A673 (cell line): ENCODE results near the gene MFAP5. TPM values are rescaled to one million over a fixed set of nuclear protein-coding genes. Genes with fewer than 3 reads are reported as not detected.

Experiments used
- BruUV-seq: library from RNA; stranded (reverse); fragments of 400-500 nt; replicated peaks from 2 replicates; lab custom pipeline; 2021; lab: Mats Ljungman, UMichigan
- CTCF ChIA-PET: fragments of 300-600 bp; sonication (Branson Sonifier 250); formaldehyde crosslinking; loops from one replicate; lab custom pipeline; 2022; ENCODE audit warnings: antibody characterized with exemption; lab: Charles Lee
- POLR2A ChIA-PET: fragments of 300-600 bp; sonication (Branson Sonifier 250); formaldehyde crosslinking; loops from one replicate; lab custom pipeline; 2022; ENCODE audit warnings: antibody characterized with exemption; ENCODE audit not compliant: low non-redundant PET; lab: Charles Lee
- DNase-seq: peaks from one replicate; pipeline ENCODE4 v3.0.0-alpha.2; 2015; ENCODE audit warnings: low spot score
- H3K27ac ChIP-seq: fragments of 200-600 bp; sonication (generic); 2 replicates; pipeline ENCODE4 v1.5.1; 2016; ENCODE audit warnings: mixed run types, low read depth, mild to moderate bottlenecking, mixed read lengths, antibody characterized with exemption, low read length; ENCODE audit not compliant: poor library complexity, severe bottlenecking
- H3K27me3 ChIP-seq: fragments of 200-600 bp; sonication (generic); replicated peaks from 2 replicates; pipeline ENCODE4 v1.6.1; 2017; ENCODE audit warnings: mixed run types, low read depth, mild to moderate bottlenecking, mixed read lengths, antibody characterized with exemption, low read length; ENCODE audit not compliant: insufficient read depth, poor library complexity
- H3K36me3 ChIP-seq: fragments of 200-600 bp; sonication (generic); 2 replicates; pipeline ENCODE4 v1.6.1; 2016; ENCODE audit warnings: mixed run types, mild to moderate bottlenecking, mixed read lengths, antibody characterized with exemption, low read length; ENCODE audit not compliant: insufficient read depth, poor library complexity, severe bottlenecking
- H3K4me1 ChIP-seq: fragments of 200-600 bp; sonication (generic); 2 replicates; pipeline ENCODE4 v1.6.1; 2017; ENCODE audit warnings: mixed run types, mild to moderate bottlenecking, mixed read lengths, antibody characterized with exemption, low read length; ENCODE audit not compliant: insufficient read depth, poor library complexity, severe bottlenecking
- H3K4me3 ChIP-seq: fragments of 200-600 bp; sonication (generic); 2 replicates; pipeline ENCODE4 v1.5.1; 2016; ENCODE audit warnings: low read depth, mixed run types, mild to moderate bottlenecking, mixed read lengths, low read length; ENCODE audit not compliant: poor library complexity, severe bottlenecking
- H3K9me3 ChIP-seq: fragments of 200-600 bp; sonication (generic); 2 replicates; pipeline ENCODE4 v1.6.1; 2016; ENCODE audit warnings: mixed run types, low read depth, mild to moderate bottlenecking, mixed read lengths, antibody characterized with exemption, low read length; ENCODE audit not compliant: poor library complexity, severe bottlenecking
- EZH2 ChIP-seq: fragments of 200-600 bp; sonication (generic); IDR thresholded peaks from 2 replicates; pipeline ENCODE4 v1.6.1; 2017; ENCODE audit warnings: borderline replicate concordance, low read depth, mild to moderate bottlenecking, mixed read lengths, antibody characterized with exemption, low read length; ENCODE audit not compliant: poor library complexity, severe bottlenecking
- intact Hi-C: fragments of 100-400 bp; cut with micrococcal nuclease; formaldehyde crosslinking; loops from one replicate; pipeline ENCODE4 v1.10.0; 2022; ENCODE audit not compliant: unreplicated experiment
- total RNA-seq: library from RNA; stranded (reverse); gene quantifications from 2 replicates; pipeline ENCODE4 v1.2.3, GENCODE V29; 2021
- TF ChIP-seq, protein P1 (sequence below): fragments of 300-800, 200-600 bp; sonication (generic); conservative IDR thresholded peaks from 2 replicates; pipeline ENCODE4 v1.5.1; 2017; ENCODE audit warnings: low read depth, mild to moderate bottlenecking, antibody characterized with exemption, low read length, moderate library complexity, mixed read lengths

MFAP5 gene
- total RNA-seq, 1 experiment from 2014 or later: 1.7 TPM

DNA sequence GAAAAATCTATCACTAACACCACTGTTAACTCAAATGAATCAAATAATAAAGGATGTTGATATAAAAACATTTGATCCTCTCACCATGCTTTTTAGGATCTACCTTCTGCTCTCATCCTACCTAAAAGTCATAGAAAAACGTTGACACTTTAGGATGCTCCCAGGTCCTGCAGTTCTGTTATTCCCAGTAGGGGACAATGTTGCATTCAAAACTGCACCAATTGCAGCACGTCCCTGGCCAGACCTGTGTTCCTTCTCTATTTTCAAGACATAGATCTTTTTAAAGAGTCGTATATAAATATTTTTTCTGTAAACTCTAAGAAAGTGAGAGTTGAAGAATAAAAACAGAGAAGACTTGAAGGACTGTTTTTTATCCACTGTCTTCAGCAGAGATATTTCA, 58.8 kb downstream of the MFAP5 start:
- Histone ChIP-seq H3K9me3 (no peaks in the 10 kb centered on the region), H3K27me3 (no peaks in the 10 kb centered on the region), H3K36me3 (no peaks in the 10 kb centered on the region), H3K27ac (no peak overlapping the region), H3K4me3 (no peak overlapping the region), H3K4me1 (no peaks in the 10 kb centered on the region)
- DNase-seq: no peak
- intact Hi-C loops: no loop called here
- BruUV-seq: no TSS peak
- no peak for TF ChIP-seq EZH2
- TF ChIP-seq, protein P1, sequence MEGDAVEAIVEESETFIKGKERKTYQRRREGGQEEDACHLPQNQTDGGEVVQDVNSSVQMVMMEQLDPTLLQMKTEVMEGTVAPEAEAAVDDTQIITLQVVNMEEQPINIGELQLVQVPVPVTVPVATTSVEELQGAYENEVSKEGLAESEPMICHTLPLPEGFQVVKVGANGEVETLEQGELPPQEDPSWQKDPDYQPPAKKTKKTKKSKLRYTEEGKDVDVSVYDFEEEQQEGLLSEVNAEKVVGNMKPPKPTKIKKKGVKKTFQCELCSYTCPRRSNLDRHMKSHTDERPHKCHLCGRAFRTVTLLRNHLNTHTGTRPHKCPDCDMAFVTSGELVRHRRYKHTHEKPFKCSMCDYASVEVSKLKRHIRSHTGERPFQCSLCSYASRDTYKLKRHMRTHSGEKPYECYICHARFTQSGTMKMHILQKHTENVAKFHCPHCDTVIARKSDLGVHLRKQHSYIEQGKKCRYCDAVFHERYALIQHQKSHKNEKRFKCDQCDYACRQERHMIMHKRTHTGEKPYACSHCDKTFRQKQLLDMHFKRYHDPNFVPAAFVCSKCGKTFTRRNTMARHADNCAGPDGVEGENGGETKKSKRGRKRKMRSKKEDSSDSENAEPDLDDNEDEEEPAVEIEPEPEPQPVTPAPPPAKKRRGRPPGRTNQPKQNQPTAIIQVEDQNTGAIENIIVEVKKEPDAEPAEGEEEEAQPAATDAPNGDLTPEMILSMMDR: peak; percentile 39; the same call in 1 of the 2 replicates
- ChIA-PET CTCF (no interaction called here), POLR2A (no interaction called here)

GRCh38 chr12:8603286-8603685, 59.3 kb downstream of the MFAP5 start:
- Histone ChIP-seq H3K27ac (no peak overlapping the region), H3K27me3 (no peaks in the 10 kb centered on the region), H3K4me3 (no peak overlapping the region), H3K4me1 (no peaks in the 10 kb centered on the region), H3K9me3 (no peaks in the 10 kb centered on the region), H3K36me3 (no peaks in the 10 kb centered on the region)
- intact Hi-C loops: no loop called here
- TF ChIP-seq, protein P1: no peak
- no peak for TF ChIP-seq EZH2
- ChIA-PET CTCF (no interaction called here), POLR2A (no interaction called here)
- no TSS peak for BruUV-seq
- DNase-seq: no peak

GRCh38 chr12:8596561-8596960, 66.1 kb downstream of the MFAP5 start:
- H3K36me3 ChIP-seq: no peaks in the 10 kb centered on the region
- TF ChIP-seq, protein P1: no peak
- BruUV-seq: no TSS peak
- ChIA-PET CTCF (no interaction called here), POLR2A (no interaction called here)
- H3K4me3 ChIP-seq: no peak overlapping the region
- intact Hi-C loops: no loop called here
- H3K27ac ChIP-seq: no peak overlapping the region
- no peaks in the 10 kb centered on the region for H3K4me1 ChIP-seq
- no peaks in the 10 kb centered on the region for H3K27me3 ChIP-seq
- DNase-seq: no peak
- H3K9me3 ChIP-seq: no peaks in the 10 kb centered on the region

Other genes with a start within 250 kb of the MFAP5 start
- not detected in 2 replicates for gene CLEC6A, start 206.9 kb downstream of the MFAP5 start, total RNA-seq
- gene CLEC4D, start 149.3 kb downstream of the MFAP5 start, total RNA-seq: not detected in 2 replicates
- not detected in 2 replicates for gene CLEC4E, start 121.9 kb downstream of the MFAP5 start, total RNA-seq
- not detected in 2 replicates for gene AICDA, start 50.0 kb downstream of the MFAP5 start, total RNA-seq
- 21.9 and 27.2 TPM in 2 replicates for gene RIMKLB, start 35.2 kb upstream of the MFAP5 start, total RNA-seq
- gene A2ML1, start 159.8 kb upstream of the MFAP5 start, total RNA-seq: 2.3 and 3.3 TPM in 2 replicates